IPS DF 4.7 (cell line): ENCODE results near the gene ACOXL.
"Not testable (repeated sequence)": the region's sequence is repeated elsewhere in the genome, so short reads cannot be mapped to it uniquely, and the experiment has no call there.

ENCODE experiments used
- DNase-seq: peaks from one replicate; pipeline ENCODE4 v3.0.0-alpha.2; 2013; ENCODE audit warnings: low spot score; ENCODE audit errors: extremely low read depth

ACOXL gene

DNA sequence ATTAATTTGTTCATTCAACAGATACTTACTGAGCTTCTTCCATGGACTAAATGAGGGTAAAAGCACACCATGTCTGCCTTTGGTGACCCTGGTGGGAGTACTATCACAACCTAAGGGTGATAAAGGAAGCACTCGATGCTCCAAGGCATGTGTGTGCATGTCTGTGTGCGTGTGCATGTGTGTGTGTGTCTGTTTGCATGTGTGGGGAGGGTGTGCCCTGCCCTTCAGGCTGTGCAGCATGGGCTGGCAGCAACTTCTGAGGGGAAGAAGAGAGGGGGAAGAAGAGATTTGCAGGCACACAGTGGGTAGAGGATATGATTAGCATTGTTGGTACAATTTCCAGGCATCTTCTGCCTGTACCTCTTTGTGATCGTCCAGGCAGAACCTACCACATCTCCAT, 121.6 kb downstream of the ACOXL start:
- DNase-seq, result no peak

DNA sequence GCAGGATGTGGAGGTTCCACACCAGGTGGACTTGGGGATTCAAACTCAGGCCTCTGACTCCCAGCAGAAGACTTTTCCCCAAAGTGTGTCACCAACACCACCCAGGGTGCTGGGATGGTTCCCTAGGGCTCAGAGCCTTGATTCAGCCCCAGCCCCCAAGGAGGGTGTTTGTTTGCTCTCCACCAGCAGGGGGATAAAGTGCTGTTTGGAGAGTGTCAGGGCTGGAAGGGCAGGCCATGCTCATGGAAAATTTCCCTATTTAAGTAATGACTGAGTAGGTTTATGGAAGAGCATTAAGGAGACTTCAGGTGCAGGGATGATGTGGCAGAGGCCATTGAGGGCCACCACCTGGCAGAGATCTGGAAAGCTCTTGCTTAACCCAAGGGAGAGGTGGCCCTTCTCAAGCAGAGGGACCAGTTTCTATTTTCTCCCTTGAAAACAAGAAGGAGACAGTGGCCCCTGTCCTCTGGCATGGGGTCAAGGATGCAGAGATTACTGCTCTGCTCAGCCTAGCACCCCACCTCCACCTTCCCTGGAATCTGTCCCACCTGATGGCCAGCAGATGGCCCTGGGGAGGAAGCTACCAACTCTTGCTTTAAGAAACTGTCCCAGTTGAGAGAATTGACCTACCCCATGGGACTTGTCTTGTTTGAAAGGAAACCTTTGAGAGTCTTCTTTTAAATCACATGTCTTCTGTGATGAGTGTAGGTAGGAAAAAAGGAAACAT, 122.1 kb downstream of the ACOXL start:
- no peak for DNase-seq

DNA sequence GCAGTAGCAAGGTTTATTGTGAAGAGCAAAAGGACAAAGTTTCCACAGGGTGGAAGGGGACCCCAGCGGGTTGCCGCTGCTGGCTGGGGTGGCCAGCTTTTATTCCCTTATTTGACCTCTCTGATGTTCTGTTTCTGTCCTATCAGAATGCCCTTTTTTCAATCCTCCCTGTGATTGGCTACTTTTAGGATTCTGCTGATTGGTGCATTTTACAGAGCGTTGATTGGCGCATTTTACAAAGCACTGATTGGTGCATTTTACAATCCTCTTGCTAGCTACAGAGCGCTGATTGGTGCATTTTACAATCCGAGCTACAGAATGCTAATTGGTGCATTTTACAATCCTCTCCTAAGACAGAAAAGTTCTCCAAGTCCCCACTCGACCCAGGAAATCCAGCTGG, 123.5 kb downstream of the ACOXL start:
- DNase-seq, result not testable (repeated sequence)

DNA sequence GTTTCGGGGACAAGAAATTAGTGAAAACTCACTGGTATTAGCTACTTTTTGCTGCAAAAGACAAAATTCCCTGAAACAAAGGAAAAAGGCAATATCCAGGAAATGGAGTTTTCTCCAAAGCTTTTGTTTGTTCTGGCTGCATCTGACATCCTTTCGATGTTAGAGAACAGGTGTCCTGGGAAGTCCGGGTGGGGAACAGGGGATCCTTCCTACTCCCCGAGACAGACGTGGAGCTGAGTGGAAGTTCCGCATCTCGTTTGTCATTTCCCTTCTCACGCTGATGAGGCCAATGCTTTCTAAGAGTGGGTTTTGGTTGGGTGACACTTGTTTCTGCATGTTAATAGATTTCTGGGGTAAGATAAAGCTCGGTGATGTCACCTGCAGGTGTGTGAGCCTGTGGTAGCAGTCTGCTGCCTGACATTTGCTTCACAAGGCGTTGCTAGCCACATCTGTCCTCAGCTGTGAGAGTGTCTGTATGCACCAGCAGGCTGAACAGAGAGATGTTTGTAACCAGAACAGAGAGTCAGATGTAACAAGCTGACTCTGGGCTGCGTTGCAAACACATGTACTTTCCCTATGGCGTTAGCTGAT, 125.9 kb downstream of the ACOXL start:
- no peak for DNase-seq

DNA sequence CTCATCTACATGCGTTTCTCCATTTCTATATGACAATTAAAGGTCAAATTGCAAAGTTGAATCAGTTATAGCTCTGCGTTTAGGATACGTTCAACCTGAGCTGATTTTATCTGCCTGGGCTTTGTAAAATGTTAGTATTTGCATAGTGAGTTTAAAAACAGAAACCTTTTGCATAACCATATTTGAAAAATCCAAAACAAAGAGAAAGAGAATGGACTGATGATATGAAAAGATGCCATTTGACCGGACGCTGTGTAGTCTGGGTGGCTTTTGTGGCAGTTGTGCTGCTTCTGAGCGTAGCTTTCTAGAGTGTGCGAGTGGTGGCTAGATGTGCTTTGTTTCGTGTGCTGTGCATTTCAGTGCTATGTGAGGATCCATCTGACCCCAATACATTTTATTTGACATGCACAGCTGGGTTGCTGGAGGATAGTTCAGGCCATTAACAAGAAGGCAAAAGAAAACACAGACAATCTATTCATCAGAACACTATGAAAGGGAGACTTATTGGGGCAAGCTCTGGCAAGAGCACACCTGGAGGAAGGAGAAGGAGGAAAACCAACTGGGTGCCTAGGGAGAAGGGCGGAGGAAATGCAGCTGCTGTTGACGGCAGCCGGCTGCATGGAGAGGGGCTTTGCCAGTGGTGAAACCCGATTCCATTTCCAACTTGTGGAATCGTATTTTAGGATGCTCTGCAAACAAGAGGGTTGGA, 126.8 kb downstream of the ACOXL start:
- no peak for DNase-seq

DNA sequence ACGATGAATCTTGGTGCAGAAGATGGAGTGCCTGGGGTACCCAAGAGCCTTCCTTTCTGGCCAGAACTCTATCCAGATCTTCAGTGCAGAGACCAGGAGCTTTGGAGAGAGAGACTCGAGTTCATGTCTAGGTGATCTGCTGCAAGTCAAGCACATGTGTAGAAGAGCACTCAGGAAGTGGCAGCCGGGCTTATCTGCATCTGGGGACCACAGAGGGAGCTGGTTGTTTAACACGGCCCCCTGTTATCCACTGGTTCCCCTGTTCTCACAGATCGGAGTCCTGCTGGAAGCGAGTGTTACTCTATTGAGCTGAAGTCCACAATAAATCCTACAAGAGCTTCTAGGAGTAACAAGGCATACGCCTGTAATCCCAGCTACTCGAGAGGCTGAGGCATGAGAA, 128.3 kb downstream of the ACOXL start:
- no peak for DNase-seq

DNA sequence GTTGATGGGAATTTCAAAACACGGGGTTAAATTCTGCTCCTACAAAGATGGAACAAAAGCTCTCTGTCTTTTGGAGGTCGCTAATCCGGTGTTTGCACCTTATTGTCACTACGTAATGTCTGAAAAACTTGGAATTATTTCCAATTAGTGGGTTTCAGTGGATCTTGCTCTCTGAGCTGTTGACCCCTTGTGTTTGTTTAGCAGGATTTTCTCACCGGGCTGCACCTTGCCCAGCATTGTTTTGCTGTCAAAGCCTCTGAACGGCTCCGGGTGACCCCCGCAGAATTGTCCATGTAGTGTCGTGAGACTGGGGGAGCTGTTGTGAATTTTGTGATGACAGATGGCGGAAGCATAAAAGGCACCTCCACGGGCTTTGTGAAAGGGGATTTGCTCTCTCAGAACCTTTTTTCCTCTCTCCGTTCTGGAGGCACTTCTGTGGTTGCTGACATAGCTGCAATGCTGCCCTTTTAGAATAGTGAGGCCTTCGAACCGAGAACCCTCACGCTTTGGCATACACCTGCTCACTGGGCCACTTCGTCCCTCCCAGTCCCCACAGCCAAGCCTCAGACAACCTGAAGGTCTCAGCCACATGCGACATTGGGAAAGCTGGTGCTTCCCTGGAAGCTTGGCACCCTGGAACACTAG, 129.4 kb downstream of the ACOXL start:
- DNase-seq, result no peak

DNA sequence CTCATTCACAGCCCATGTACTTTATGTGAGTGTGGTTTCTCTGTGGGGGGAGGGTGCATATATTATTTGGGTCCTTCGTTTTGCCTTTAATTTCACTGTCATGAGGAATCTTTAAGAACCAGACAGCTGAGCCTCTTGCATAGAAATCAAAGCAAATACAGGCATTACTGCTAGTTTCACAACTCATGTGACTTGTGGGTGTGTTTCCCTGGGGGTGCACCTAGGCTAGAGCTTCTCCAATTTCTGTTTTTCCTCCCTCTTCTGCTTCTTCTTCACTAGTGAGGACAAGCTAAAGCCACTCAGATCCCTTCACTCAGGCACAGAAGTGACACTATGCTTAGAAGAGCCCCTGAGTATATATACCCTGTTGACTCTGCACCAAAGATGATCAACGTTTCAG, 131.4 kb downstream of the ACOXL start:
- DNase-seq, result no peak

DNA sequence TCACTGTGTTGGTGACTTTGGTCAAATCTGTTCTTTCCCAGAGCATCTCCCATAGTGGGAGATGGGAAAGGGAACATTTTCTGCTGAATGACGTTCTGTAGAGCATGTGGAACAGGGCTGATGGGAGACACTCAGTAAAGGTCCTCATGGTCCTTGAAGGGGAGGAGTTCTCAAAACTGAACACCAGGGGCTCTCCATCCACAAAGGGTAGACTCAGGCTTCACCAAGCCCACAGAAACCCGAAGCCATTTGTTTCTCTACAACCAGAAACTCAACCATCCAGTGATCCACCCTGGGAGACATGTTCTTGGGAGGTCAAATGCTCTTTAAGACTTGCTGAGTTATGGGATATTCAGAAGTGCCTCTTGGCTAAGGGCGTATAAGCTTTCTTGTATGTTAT, 131.8 kb downstream of the ACOXL start:
- DNase-seq, result no peak

DNA sequence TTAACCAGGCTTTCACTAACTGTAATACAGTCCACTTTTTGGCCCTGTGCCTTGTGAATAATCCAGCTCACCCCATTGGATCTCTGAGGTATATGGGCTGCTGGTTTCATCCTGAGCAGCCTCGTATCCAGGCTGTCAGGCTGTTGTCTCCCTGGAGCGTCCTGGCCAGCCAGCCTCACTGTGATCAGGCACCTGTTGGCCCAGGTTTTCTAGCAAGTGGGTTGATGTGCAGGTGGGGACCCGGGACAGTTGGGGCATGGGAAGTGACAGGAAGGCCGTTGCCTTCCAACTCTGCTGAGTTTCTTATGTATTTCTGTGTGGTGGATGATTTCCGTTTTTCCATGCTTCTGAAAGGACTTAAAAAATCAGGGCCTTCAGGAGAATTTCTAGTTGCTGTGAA, 132.4 kb downstream of the ACOXL start:
- no peak for DNase-seq

DNA sequence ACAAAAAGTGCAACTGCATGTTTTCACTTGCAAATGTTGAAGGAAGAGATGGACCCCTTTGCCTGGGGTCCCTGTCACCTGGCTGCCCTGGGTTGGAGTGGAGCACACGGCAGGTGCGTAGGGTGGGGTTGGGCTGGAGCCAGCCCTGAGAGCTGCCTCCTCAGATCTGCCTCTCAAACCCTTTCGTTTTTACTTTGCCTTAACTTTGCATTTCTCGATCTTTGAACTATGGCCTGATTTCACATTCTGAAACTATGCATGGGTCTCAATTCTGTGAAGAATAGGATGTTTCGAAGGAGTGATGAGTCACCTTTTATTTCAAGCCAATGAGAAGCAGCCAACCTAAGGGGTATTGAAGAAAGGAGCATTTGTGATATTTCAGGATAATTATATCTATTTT, 132.8 kb downstream of the ACOXL start:
- DNase-seq, result no peak

DNA sequence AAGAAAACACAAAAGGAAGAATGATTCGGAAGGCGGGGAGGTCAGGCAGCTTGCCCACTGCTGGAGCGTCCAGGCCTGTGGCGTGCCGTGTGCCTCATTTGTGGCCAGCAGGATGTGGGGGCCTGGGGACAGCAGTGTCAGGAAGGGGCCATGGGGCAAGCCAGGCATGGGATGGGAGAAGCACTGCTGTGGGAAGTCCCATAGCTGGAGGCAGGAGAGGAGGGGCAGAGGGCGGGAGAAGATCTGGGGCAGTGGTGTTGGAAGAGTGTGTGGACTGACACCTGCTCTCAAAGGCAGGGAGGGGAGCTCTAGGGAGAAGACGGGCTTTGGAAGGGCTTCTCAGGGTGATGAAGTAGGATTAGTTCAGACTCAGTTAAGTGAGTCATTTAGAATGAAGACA, 133.7 kb downstream of the ACOXL start:
- no peak for DNase-seq

DNA sequence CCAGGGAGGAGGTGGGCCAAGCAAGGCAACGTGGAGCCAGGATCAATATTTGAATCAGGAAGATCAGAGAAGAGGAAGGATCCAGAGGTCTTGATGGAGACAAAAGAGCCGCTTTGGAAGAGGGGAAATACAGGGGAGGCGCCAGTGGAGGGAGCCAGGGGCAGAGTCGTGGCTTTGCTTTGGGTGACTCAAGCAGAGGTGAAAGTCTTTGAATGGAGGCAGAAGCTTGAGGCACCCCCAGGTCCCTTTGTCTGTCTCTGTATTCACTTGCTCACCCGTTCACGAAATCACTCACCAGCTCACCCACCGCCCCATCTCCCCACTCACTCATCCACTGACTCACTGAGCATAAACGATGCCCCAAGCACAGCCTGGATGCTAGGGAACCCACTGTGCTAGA, 134.1 kb downstream of the ACOXL start:
- no peak for DNase-seq

DNA sequence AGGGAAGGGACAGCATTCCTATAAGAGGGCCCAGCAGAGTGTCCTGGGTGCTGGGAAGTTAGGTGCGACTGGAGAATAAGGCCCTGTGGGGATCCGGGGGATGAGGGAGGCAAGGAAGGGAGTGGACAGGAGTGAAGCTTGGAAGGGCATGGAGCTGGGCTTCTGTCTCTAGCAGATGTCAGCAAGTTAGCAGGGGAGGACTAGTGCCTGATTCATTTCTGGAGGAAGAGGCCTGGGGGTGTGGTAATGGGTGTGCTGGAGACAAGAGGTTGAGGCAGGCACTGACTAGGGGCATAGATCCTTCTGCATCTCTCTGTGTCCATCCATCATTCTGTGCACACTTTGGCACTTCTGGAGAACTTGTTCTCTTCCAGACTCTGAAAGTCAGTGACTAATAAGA, 134.7 kb downstream of the ACOXL start:
- DNase-seq, result no peak

DNA sequence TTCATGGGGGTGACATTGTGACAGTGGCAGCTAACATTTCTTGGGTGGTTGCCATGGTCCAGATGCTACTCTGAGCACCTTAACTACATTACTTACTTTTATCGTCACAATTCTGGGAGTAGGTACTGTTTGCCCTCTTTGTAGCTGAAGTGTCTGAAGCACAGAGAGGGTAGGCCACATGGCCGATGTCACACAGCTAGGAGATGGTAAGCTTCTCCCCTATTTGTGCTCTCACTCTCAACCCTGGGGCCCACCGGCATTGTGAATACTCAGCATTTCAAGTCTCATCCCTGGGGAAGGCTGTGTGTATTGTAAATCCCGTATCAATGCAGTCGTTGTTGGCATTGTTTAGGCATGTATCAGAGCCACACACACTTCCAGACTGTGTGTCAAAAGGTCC, 136.6 kb downstream of the ACOXL start:
- DNase-seq, result no peak

DNA sequence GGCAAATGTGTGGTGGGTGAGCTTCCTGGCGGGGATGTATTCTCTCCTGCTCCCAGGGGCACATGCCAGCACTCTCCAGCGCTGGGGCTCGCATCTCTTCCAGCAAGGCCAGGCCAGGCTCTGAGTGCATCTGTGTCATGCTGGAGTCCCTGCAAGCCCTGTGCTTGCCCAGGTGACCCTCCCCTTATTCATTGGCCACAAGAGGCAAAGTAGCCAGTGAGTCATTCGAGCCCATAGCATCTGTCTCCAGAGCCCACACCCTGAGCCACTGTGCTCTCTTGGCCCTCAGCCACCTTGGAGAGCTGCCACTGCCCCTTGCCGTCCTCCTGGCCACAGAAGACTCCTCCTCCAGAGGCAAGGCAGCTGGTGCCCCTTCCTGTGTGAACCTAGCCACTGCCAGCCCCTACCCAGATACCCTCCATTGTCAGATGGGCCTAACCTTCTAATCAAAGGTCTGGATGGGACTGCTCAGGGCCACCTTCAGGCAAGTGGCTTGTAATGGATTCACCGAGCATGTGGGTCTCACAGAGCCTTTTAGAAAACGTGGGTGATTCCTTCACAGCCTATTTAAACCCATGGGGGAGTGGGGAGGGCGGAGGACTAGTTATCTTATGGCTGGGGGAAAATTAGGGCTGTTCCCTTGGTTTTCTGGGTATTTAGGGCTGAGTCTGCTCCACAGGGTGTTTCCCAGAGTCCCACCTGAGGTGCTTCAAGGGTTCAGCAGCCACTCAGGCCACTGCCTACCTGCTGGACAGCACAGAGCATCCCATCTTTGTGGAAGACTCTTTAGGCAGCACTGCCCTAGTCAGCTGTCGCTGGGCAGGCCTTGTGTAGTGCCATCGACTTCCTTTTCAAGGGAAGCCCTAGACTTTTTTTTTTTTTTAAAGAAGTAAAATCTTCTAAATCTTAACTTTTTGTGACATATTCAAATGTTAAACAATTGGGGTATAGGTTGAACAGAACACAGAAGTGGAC, 137.4 kb downstream of the ACOXL start:
- no peak for DNase-seq

DNA sequence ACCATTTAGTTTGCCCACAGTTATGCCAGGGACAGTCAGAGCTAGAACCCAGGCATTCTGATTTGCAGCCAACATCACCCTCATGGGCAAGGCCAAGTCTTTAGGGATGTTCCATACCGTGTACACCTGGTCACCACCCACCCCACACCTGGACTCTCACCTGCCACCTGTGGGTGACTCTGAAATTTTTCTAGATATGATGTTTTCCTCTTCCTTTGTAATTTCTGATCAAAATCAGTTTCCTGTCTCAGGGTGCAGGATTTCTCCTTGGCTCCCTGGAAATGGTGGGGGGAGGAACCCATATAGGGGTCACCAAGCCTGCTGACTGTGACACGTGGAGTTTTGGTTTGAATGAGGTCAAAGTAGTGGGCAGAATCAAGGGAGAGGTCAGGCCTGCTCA, 138.2 kb downstream of the ACOXL start:
- no peak for DNase-seq

DNA sequence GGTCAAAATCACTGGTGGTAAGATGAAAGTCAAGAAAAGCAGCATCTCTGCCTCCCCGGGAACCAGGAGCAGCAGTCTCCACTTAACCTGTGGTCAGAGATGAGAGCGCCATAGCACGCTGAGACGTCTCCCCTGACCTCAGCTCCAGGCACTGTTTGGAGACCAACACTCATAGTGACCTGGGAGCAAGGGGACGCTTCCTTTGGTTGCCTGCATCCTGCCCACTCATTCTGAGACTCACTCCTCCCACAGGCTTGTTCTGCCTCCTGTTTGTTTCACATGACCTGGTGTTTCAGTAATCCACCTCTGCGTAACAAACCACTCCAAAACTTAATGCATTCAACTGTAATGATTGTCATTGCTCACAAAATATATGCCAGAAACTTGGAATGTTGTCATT, 139.3 kb downstream of the ACOXL start:
- DNase-seq, result no peak

DNA sequence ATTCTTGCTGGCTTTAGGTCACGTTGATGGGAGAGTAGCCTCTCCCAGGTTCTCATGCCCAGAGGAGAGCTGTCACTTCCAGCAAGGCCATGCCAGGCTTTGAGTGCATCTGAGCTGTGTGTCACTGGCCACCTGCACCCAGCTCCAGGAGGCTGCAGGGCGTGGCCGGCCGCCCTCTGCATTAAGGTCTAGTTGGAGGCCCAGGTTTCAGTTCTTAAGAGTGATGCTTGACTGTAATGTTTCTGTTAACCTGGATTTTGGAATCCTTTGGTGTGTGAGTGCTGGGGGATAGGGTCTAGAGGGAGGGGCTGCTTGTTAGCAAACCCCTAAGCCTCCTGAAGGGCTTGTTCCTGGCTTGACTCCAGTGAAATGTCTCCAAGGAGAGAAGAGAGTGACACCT, 140.1 kb downstream of the ACOXL start:
- no peak for DNase-seq

DNA sequence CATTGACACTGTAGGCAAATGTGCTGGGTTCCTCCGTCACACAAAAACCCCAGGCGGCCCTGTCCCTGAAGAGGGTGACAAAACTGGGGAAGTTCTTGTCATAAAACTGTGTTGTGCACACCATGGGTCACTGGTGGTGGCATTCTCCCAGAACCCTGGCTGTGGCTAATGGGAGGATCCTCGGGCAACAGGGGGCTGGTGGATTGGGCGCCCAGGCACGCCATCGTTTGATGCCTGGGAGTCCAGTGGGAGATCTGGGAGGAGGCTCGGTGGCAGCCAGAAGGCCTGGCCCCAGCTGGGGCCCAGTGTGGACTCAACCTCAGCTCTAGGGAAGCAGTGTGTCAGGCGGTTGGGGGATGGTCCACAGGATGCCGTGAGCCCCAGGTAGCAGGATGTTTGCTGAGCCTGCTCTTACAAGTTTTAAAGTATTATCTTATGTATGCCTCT, 140.7 kb downstream of the ACOXL start:
- no peak for DNase-seq
